ENCODE data around the gene ELAVL2.
"Not testable (repeated sequence)": the region's sequence is repeated elsewhere in the genome, so short reads cannot be mapped to it uniquely, and the experiment has no call there.

Gene ELAVL2

DNA sequence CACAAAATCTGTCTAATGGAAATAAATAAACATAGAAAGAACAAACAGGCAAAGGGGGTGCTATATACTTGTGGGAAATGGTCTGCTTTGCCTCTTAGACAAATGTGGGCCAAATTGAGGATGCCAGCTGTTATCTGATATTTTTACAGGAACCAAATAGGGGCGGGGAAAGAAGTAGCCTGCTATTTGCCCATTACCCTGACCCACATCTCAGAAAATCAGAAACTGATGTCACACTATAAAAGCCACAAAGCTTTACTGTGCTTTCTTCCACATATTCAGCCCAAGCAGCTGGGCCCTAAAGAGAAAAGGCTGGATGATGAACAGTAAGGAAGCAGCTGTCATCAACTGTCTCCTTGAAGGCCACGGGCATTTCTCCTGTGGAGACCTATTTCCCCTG is 97.3 kb downstream of the ELAVL2 start:
- CTCF ChIA-PET: no interaction called here
- no peak for DNase-seq (ENCODE audit: low read depth, low spot score)
- H3K4me3 ChIP-seq (ENCODE audit: low read depth, low read length): no peak overlapping the region
- TF ChIP-seq, protein P1, sequence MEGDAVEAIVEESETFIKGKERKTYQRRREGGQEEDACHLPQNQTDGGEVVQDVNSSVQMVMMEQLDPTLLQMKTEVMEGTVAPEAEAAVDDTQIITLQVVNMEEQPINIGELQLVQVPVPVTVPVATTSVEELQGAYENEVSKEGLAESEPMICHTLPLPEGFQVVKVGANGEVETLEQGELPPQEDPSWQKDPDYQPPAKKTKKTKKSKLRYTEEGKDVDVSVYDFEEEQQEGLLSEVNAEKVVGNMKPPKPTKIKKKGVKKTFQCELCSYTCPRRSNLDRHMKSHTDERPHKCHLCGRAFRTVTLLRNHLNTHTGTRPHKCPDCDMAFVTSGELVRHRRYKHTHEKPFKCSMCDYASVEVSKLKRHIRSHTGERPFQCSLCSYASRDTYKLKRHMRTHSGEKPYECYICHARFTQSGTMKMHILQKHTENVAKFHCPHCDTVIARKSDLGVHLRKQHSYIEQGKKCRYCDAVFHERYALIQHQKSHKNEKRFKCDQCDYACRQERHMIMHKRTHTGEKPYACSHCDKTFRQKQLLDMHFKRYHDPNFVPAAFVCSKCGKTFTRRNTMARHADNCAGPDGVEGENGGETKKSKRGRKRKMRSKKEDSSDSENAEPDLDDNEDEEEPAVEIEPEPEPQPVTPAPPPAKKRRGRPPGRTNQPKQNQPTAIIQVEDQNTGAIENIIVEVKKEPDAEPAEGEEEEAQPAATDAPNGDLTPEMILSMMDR (IDR thresholded peaks at IDR 0.05; ENCODE audit: insufficient read depth, low read length, missing control alignments): no peak
- POLR2A ChIA-PET: no interaction called here

DNA sequence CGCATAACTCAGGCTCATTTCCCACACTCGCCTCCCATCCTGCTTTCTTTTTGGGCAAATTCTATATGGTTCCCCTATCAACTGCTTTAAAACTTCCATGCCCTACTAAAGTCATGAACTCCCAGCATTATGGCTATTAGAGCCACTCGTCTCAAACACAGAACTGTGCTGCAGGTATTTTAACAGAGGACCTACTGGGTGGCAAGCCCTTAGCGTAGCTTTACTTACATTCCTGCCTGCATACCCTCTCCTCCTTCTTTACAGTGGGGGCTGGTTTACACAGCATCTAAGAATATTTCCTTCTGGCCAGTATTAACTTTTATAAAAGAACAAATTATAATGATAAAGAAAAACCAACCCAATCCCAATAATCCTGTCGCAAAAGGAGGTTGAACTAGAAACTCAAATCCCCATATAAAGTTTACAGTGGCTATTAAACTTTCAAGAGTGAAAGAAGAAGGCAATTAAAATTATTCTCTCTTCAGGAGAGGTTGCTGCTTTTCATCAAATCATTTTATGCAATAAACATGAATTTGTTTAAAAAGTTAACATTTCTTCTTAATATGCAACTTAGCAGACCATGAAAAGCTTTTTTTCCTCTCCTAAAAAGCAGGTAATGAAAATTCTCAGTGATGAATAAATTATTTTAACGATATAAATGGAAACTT is 100.6 kb downstream of the ELAVL2 start:
- no peak for DNase-seq (ENCODE audit: low read depth, low spot score)
- ChIA-PET CTCF (no interaction called here), POLR2A (no interaction called here)
- H3K4me3 ChIP-seq (ENCODE audit: low read depth, low read length): no peak overlapping the region
- TF ChIP-seq, protein P1 (IDR thresholded peaks at IDR 0.05; ENCODE audit: insufficient read depth, low read length, missing control alignments): no peak

DNA sequence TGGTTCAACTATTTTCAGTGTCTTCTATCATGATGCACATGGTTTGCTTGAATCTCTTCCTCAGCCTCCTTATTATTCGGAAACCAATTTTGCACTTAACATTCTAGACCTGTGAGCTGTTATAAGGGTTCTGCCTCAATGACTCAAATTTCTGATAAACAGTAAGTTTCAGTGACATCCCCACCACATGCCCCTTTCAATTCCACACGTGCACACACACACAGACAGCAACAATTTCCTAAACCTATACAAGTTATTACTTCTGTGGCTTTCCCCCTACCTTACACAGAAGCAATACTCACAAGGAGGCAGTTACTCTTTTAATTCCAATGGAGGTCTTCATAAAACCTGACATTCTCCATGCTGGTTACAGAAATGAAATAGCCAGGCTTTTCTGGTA is 102.4 kb downstream of the ELAVL2 start:
- CTCF ChIA-PET: no interaction called here
- no peak for DNase-seq (ENCODE audit: low read depth, low spot score)
- H3K4me3 ChIP-seq (ENCODE audit: low read depth, low read length): no peak overlapping the region
- TF ChIP-seq, protein P1 (IDR thresholded peaks at IDR 0.05; ENCODE audit: insufficient read depth, low read length, missing control alignments): no peak
- POLR2A ChIA-PET: no interaction called here

DNA sequence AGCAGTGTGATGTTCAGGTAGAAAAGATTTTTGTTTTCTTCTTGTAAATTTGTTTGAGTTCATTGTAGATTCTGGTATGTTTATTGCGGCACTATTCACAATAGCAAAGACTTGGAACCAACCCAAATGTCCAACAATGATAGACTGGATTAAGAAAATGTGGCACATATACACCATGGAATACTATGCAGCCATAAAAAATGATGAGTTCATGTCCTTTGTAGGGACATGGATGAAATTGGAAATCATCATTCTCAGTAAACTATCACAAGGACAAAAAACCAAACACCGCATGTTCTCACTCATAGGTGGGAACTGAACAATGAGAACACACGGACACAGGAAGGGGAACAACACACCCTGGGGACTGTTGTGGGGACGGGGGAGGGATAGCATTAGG is 103.0 kb downstream of the ELAVL2 start:
- H3K4me3 ChIP-seq (ENCODE audit: low read depth, low read length); CTCF ChIA-PET; DNase-seq (ENCODE audit: low read depth, low spot score); POLR2A ChIA-PET: not testable (repeated sequence)

DNA sequence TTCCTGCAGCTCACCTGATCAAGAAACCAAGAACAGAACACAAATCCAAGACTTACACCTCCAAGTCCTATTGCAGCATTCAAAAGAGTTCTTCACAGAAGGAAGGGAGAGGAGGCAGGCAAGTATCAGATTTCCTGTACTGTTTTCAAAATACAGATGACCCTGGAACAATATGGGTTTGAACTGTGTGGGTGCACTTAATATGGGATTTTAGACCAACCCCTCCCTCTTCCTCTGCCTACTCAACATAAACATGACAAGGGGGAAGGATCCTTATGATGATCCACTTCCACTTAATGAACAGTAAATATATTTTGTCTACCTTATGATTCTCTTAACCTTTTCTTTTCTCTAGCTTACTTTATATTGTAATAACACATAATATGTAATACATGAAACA is 104.6 kb downstream of the ELAVL2 start:
- ChIA-PET CTCF (no interaction called here), POLR2A (no interaction called here)

DNA sequence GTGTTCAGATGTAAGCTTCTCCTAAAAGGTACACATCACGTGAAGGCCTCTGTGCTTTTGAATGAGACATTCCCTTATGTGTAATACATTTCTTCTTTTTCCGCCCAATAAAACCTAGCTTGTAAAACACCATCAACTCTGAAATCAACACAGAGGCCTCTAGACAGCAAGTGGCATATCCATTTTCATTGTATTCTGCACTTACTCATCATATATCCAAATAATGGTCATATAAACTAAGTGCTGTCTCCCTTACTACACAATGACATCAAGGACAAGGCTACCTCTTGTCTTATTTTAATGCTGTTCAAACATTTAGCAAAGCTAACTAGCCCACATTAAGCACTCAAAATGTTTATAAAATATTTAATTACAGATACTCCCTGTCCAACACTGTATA is 108.5 kb downstream of the ELAVL2 start:
- POLR2A ChIA-PET: no interaction called here
- CTCF ChIA-PET: no interaction called here
- TF ChIP-seq, protein P1 (IDR thresholded peaks at IDR 0.05; ENCODE audit: insufficient read depth, low read length, missing control alignments): no peak
- DNase-seq (ENCODE audit: low read depth, low spot score): no peak
- no peak overlapping the region for H3K4me3 ChIP-seq (ENCODE audit: low read depth, low read length)

More for the DNA sequence above, 104.6 kb downstream of the ELAVL2 start:
- TF ChIP-seq, protein P1 (IDR thresholded peaks at IDR 0.05; ENCODE audit: insufficient read depth, low read length, missing control alignments): no peak
- no peak for DNase-seq (ENCODE audit: low read depth, low spot score)
- no peak overlapping the region for H3K4me3 ChIP-seq (ENCODE audit: low read depth, low read length)

DNA sequence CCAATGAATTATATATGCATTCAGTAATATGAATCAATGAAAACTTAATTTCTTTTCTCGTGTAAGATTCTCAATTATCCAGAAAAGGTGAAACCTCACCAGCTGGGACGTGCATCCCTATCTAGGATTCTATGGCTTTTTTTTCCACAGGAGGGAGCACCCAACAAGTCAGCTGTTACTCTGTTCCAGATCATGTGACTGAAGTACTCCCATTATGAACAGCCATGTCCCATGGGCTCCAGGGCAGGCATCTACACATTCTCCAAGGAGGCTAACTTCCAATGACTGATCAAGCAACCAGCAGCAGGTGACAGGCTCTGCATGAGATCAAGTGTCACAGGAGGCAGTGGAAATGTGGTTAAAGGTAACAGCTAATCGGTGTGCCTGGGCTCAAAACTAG is 118.8 kb downstream of the ELAVL2 start:
- H3K4me3 ChIP-seq (ENCODE audit: low read depth, low read length): no peak overlapping the region
- DNase-seq (ENCODE audit: low read depth, low spot score): no peak
- TF ChIP-seq, protein P1 (IDR thresholded peaks at IDR 0.05; ENCODE audit: insufficient read depth, low read length, missing control alignments): no peak
- ChIA-PET CTCF (no interaction called here), POLR2A (no interaction called here)

Measured in AG04449 (cell line).